HG02938 (cell line): ENCODE data around the gene CACHD1.

Source experiments
- ATAC-seq: cut with Tn5 transposase; IDR thresholded peaks from one replicate; pipeline ENCODE4 v1.9.1; 2021; ENCODE audit warnings: mild to moderate bottlenecking, moderate library complexity; ENCODE audit not compliant: unreplicated experiment

The CACHD1 gene

DNA sequence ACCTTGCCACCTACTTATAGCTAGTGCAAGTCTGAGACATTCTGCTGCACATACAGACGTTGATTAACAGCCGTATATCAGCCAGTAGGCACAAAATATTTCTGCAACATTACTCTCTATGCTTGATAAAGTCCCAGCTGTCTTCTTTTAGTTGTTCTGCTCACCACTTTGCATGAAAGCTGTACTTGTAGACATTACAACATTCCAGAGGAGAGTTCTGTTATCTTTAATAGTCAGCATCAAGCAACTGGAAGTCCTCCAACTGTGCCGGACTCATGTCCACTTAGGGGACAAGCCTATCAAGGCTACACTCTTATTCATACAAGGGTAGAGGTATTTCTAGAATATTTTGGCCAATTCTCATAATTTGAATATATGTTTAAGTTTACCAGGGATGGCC lies 50.0 kb downstream of the CACHD1 start:
- ATAC-seq = no peak

DNA sequence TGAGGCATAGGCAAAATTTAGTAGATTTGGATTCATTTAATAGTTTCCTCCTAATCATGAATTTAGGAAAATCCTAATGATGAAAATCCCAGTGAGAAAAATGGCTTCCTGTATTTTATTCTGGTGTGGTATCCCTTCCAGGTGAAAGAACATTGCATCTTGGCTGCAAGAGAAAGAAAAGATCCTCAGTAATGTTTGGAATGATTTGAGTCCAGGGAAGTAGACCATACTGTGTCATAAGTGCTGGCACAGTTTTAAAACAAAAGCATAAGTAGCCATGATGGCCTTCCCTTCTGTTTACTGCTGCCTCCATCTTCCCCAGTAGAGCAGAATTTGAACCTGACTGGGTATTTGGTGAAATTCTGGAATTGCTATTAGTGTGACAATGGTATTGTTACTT lies 52.8 kb downstream of the CACHD1 start:
- no peak for ATAC-seq

DNA sequence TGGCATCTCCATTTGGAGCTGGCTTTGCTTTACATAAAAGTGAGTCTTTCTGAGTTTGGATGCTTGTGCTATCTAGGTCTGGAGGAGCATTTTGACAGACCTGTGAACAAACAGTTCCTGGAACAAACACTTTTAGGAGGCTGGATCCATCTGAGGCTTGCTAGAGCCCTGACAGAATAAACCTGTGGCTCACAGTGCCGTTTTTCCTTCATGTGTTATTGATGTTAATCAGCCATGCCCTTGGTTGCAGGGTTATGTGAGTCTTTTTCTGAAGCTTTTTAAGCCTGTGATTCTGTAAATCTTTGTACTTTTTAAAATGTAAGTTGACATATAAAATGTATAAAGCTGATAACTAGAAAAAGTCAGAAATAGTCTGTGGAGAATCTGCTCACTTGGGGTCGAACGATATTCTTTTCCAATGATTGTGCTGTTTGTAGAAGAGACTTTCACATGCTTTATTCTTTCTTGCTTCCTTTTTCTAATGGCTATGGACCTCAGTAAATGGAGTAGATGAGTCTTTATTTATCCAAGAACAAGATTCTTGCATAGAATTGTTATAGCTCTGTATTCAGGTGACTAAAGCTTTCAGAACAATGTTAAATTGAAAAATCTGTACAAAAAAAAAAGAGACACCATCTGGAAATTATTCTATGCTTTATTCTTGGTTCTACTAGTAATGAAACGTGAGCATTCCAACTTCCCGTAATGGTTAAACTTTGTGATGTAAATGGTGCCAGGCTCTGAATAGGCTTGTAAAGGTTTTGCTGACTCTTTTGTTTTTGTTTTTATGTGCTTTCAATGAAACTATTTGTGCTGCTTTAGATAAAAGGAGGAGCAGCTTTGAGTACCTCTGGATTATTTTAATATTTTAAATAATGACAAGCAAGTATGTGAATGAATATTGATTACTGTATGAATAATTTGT lies 53.7 kb downstream of the CACHD1 start:
- no peak for ATAC-seq

DNA sequence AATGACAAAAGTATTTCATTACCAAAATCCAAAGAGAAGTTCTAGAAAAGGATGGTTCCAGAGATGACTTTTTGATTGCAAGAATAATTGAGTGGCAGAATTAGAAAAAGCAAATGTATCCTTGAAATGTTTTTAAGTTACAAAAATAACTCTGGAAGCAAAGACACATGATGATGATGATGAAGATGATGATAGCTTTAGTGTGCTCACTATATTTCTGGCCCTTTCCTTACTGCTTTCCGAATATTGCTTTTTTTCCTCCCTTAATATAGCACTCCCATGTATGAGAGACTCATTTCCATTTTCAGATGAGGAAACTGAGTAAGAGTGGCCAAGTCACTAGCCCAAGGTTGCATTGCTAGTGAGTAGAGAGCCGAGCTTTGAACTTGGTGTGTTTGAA lies 54.7 kb downstream of the CACHD1 start:
- no peak for ATAC-seq

DNA sequence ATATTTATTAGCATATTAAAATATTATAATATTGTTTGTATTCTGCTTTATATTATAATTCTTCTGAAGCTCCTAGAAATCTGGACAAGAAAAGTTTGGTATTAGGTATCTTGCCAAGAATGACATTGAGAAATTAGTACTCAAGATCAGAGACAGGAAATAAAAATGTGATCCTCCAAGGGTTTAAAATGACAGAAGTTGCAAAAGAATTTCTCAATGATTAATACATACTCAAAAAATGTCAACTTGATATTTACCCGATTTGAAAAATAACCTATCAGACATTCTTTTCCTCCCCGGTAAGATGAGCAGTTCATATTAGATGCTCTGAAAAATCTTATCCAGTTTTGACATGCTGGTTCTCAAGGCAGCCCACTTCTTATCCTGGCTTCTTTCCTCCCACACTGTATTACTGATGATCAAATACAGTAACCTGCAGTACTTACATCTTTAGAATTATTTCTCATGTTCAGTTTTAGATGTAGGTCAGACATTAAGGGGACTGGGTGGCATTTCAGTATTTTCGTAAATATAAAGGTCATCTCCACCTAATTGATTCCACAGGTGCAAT lies 55.3 kb downstream of the CACHD1 start:
- no peak for ATAC-seq

DNA sequence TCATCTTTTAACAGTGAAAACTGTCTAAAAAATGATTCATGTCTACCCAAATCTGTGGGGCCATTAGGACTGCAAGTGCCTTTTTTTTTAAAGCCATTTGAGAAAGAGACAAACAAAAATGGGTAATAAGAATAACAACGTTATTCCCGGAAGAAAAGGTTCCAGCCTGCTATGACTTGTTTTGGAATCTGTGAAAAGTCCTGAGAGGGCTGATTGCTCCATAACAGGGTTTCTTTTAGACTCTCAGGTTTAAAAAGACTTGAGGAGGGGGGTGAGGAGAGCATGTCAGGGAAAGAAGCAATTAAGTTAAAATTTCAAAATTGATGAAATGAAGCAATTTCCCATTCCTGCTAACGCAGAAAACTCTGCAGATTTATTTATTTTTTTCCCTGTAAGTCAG lies 56.4 kb downstream of the CACHD1 start:
- no peak for ATAC-seq

DNA sequence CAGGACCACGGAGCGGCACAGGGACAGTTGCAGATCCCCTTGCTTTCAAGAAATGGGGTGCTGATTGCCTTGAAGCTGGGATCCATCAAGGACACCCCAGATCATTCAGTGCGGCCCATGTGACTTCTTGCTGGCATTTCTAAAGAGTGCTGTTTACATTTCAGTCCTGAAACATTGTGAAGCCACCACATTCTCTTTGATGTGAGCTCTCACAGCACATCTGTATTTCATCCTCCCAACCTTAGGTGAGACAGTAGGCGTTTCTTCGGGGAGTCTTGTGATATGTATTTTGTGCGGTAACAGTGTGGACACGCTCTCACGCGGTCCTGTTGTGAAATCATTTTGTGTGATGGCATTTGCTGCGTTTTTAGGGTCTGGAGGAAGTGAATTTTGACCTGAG lies 57.2 kb downstream of the CACHD1 start:
- ATAC-seq = no peak

DNA sequence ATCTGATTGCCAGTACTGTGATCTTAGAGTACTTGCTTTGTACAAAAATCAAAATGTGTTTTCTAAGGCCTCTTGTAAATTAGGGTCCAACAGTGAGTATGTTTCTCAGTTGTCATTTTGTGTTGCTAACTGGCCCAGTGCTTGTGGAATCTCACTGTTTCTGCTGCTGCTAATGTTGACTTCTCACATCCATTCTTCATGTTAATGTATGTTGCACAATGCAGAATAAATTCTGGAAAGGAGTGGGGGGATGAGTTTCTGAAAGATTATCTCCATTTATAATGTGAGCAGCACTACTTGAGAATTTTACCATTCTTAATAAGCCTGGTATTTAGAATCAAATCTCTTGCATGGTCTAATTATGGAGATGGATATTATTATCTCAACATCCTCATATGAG lies 57.9 kb downstream of the CACHD1 start:
- no peak for ATAC-seq

DNA sequence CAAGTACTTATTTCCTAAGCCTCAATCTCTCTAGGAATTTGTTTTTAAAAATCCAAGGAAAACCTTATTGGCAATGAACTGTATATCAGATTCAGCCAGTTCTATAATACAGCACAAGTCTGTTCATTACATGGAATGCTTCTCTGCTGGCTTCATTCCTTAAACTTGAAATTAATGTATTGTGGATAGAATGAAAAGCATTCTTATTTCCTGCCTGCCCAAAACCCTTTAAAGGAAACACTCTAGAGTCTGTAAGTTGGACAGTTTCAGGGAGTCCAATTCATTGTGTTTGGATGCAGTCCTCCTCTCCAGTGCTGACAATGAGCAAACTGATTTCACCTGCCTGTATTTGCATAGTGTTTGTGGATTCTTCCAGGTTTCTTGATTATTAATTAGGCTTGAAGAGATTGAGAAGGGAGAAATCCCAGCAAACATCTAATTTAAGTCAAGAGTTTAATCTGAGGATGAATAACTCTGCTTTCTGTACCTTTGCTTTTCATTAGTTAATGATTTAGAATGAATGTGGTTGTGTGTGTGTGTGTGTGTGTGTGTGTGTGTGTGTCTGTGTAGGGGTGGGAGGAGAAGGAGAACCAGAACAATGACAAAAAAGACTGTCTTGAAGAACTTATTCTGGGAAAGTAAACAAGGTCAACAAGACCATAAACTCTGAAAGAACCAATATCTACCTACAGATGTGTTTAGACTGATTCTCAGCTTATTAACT lies 61.2 kb downstream of the CACHD1 start:
- no peak for ATAC-seq

DNA sequence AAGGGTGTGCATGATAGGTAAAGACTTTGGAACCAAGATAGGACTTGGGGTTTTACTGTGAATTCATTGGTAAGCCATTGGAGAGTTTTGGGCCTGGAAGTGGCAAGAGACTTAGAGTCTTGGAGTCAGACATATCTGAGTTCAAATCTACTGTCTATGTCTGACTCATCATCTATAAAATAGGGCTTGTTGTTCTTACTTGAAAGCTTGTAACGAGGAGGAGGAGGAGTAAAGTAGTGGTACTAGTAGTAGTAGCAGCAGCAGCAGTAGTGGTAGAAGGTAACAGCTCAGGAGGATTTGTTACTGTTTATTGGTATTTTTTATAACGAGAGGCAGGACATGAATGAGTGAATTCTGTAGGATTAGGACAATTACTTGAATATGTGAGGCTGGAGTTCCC lies 62.7 kb downstream of the CACHD1 start:
- ATAC-seq = no peak

DNA sequence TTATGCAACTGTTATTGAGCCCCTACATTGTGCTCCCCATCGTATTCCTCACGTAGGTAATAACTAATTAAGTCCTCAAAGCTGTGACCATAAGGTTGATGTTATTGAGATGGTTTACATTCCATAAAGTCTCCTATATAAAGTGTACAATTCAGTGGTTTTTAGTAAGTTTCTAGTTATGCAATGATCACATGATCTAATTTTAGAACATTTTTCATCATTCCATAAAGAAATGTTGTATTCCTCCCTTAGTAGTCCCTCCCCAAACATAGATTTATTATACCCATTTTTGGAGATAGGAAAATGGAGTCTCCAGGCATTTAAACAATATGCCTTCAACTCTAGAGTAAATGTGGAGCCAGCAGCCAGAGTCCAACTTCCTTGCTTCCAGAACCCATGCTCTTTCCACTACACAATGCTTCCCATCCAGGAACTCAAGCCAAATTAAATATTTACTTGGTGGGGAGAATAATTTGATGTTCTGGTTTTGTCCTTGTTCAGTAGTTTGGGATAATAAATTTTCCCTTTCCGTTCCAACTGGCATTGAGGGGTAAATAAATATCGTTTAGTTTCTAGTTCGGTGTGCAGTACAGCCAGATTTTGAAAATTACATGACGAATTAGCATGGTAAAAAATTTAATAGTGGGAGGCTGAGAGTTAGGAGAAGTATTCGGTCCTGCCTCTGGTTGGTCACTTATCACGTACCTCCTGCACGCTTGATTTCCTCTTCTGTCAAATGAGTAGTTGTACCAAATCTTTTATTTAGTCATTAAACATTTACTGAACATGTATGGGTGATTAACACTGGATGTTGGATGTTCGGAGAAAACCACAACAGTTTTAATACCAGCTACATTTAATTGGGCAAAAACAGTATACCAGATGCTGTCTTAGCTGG lies 66.3 kb downstream of the CACHD1 start:
- ATAC-seq = no peak

DNA sequence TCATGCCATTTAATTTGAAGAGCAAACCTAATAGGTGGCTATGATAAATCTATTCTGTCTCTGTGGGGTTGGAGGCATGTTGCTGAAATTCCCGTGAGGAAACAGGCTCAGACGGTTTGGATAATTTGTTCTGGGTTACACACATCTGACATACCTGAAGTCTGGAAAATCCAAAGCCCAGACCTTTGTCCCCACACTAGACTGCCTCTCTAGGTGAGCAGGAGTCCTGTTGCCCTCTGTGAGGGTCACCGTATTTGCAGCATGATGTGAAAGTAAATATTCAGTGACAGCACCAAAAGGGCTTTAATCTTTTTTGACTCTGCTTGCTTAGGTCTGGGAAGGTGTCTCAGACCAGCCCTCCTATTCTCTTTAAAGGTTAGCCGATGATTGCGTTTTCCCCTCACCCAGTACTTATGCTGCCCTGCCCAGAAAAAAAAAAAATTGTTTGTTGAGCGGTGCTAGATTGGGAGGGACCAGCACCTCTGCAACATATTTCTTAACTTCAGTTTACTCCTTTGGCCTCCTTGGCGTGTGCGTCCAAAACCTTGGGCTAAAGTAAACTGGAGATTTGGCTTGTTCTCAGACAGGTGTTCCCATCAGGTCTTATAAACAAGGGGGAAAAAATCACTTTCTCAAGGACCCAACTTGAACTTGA lies 67.0 kb downstream of the CACHD1 start:
- no peak for ATAC-seq

DNA sequence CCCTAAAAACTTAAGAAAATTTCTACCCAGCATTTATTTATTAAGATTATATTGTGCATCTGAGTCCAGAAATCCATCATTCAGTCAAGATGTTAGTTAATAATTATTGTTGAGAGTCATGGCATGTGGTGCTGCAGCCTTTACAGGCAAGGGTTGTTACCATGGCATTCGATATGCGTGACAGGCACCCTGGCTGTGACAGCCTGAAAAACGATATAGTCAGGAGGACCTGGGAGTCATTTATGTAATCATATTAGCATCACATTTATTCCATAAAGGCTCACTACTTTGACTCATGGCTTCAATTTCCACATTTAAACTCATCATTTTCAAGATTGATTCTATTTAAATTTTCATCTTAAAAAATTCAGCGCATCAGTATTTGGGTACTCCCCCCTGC lies 68.0 kb downstream of the CACHD1 start:
- ATAC-seq = no peak

DNA sequence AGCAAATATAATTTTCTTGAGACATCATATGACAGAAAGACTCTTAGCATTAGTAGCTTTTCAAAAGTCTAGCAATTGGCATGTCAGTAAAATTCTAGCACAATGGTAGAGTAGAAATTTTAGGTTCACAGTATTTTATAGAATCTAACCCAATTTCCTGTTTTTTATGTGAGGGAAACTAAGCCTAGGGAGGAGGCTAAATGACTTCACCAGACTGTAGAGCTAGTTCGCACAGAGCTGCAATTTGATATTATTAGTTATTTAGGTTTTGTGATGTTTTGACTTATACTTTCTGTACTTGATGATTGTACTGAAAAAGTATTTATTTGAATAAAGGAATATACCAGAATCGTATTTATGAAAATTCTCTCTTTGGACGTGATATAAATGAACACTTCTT lies 68.5 kb downstream of the CACHD1 start:
- no peak for ATAC-seq

DNA sequence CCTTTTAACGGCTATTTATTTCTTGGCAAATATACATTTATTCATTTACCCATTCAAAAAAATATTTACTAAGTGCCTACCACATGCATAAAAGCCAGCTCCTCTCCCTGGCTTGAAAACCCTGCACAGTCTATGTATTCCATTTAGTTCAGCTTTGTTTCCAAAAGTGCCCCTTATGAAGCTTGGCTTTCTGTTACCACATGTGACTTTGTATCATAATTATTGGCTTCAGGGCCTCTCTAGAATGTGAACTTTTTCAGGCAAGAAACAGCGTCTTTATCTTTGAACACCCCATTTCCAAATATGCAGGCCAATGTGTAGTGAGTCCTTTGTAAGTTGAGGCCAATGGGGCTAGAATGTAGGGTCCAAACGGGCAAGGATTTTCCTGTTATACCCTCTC lies 69.4 kb downstream of the CACHD1 start:
- ATAC-seq = no peak

DNA sequence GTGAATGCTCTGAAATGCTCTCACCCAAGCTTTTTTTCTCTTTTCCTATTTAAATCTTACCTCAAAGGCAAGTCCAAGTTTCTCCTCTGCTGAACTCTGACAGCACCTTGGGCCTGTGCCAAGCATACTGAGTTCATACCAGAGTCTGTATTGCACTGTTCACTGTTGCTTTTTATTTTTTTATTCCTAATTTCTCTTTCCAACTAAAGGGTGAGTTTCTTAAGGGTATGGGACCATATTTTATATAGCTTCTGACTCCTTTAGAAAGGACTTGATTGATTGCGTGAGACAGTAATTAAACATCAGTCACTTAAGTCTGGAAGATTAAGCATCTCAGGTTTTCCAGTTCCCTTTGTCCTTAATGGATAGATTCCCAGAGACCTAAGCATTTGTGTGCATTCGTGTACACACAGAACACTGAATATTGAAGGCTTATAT lies 69.9 kb downstream of the CACHD1 start:
- ATAC-seq = no peak

DNA sequence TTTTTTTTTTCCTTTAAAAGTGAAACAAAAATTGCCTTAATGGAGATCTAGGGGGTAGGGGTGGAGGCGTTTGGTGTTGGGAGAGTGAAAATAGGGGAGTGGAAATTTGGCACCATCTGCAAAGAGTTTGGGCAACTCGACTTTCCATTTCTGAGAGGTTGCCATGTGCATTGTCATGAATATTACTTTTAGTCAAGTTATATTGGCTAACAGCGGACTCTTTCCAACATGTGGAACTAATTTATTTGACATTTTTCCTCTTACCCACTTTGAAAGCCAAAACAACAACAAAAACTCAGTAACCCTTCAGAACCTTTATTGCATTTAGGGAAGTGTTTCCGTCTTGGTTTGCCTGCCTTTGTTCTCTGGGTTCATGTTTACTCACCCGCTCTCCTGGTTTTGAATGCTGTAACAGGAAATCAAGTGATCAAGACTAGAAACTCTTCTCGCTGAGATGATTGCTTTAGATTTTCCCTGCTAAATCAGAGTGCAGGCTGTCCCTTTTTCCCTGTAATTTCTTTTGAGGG lies 70.4 kb downstream of the CACHD1 start:
- no peak for ATAC-seq

DNA sequence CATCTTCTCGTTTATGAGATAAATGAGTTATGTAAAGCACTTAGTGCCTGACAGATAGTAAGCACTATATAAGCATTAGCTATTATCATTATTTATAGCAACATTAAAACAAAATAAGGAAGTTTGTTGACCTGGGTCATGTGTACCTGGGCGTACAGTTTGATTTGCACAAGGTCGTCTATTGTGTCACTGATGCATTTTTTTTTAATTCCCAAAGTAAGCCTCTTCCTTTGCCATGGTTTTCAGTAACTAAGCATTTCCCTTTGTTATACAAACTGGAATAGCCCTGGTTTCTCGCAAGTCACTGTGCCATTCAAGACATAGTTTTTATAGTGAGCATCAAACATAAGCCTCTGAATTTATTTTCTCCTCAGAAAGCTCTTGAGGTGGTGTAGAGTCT lies 72.2 kb downstream of the CACHD1 start:
- ATAC-seq = no peak

DNA sequence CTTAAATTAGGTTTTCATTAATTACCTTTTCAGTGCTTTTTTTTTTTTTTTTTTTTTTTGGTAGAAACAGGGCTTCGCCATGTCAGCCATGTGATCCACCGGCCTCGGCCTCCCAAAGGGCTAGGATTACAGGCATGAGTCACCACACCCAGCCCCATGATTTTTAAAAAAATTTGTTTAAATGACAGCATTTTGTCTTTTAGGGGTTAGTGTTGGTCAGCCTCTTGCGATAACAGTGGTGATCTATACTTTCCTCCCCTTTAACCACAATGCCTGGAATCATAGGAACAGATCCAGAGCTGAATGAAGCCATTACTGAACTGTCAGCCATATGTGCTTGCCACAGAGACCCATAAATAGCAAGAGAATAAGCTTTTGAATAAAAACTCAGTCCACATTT lies 73.9 kb downstream of the CACHD1 start:
- ATAC-seq = no peak
